IPS DF 4.7 (cell line): Measurements from ENCODE around the gene MORF4L2.

ENCODE experiments used
- DNase-seq: peaks from one replicate; pipeline ENCODE4 v3.0.0-alpha.2; 2013; ENCODE audit warnings: low spot score; ENCODE audit errors: extremely low read depth

The MORF4L2 gene

GRCh38 chrX:103635436-103635835, 51.1 kb downstream of the MORF4L2 start:
- DNase-seq = no peak

GRCh38 chrX:103631145-103631544, 55.4 kb downstream of the MORF4L2 start:
- no peak for DNase-seq

GRCh38 chrX:103630171-103630511, 56.4 kb downstream of the MORF4L2 start:
- DNase-seq = no peak

- DNase-seq = no peak
Observed at GRCh38 chrX:103629318-103630170, 57.0 kb downstream of the MORF4L2 start.

GRCh38 chrX:103628386-103629317, 57.8 kb downstream of the MORF4L2 start, which contains the start of gene TCEAL1:
Gene TCEAL1, plus strand, starts transcription at chrX:103628975. Its CDS starts 942 bp downstream, at chrX:103629917.
- DNase-seq = no peak

- DNase-seq = no peak
Observed at GRCh38 chrX:103626855-103627254, 59.6 kb downstream of the MORF4L2 start.
